LNCAP (cell line): ENCODE data around the gene SULT1C3.

ENCODE experiments used
- TF ChIP-seq, protein P1 (sequence below): fragments of 450-650 bp; IDR thresholded peaks from 2 replicates; pipeline ENCODE4 v1.5.1; 2017; ENCODE audit warnings: mild to moderate bottlenecking

SULT1C3 gene

DNA sequence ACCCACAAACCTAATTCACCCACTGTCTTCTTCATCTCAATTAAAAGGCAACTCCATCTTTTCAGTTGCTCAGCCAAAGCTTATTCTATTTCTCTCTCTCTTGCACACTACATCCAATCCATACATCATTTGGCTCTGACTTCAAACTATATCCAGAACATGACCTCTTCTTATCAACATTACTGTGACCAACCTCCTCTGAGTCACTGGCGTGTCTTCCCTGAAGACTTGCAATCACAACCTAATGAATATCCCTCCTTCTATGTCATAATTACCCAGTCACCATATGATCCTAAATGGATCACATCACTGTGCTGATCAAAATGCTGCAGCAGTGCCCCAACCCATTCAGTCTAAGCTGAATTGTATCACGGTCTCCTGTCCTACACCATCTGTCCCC, 22.6 kb upstream of the SULT1C3 start:
- TF ChIP-seq, protein P1, sequence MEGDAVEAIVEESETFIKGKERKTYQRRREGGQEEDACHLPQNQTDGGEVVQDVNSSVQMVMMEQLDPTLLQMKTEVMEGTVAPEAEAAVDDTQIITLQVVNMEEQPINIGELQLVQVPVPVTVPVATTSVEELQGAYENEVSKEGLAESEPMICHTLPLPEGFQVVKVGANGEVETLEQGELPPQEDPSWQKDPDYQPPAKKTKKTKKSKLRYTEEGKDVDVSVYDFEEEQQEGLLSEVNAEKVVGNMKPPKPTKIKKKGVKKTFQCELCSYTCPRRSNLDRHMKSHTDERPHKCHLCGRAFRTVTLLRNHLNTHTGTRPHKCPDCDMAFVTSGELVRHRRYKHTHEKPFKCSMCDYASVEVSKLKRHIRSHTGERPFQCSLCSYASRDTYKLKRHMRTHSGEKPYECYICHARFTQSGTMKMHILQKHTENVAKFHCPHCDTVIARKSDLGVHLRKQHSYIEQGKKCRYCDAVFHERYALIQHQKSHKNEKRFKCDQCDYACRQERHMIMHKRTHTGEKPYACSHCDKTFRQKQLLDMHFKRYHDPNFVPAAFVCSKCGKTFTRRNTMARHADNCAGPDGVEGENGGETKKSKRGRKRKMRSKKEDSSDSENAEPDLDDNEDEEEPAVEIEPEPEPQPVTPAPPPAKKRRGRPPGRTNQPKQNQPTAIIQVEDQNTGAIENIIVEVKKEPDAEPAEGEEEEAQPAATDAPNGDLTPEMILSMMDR, result no peak

DNA sequence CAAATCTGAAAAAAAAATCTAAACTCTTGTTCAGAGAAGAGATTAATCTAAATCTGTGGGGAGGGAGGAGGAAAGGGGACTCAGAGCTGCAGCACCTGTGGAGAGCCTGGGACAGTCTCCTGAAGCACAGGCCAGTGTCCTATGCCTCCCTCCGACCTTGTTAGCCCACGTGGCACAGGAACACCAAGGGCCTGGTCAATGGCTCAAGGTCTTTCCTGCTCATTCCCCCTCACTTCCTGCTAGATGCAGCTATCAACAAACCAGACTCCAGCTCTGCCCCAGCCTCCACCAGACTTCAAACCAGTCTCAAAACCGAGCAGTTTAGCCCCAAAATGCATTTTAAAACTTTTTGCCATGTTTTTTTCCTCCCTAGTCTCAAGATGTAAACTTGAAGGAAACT, 20.1 kb upstream of the SULT1C3 start:
- TF ChIP-seq, protein P1, result no peak

DNA sequence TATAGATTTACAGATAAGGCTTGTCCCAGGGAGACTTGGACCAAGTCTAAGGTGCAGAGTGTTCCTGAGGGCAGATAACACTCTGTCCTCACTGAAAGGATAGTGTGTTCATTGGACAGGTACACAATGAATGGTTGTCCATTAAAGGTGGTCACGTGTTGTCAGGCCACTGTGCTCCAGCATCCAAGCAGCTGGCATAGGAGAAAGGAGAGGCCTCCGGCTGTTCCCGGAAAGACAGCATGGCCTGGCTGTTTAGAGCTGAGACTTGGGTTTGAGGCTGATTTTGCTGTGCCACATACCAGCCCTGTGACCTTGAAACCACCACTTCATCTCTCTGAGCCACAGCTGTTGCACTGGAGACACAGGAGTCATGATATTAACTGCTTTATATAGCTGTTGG, 19.6 kb upstream of the SULT1C3 start:
- TF ChIP-seq, protein P1, result no peak

DNA sequence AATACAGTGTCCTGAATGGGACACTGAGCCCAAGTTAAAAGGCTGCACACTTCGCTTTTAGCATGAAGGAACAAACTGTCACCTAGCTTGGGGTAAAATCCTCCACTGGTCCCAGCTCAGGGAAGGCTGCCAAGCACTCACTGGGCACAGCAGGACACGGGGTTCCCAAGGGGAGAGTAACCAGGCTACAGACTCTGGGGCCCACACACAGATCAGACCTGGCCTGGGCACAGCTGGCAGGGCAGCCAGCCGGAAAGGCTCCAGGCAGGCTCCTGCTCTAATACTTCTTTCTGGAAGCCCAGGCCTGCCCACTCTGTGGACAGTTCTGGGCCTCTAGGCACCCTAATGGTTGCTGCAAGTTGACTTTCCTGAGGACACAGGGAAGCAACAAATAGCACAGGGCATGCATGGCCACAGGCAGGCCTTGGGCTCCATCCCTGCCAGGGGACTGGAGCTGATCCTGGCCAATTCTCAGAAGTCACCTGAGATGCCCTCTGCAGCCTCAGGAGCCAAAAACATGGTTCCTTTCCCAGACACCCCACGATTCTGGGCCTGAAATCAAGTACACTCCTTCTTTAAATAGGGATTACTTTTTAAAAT, 18.7 kb upstream of the SULT1C3 start:
- TF ChIP-seq, protein P1, result no peak

DNA sequence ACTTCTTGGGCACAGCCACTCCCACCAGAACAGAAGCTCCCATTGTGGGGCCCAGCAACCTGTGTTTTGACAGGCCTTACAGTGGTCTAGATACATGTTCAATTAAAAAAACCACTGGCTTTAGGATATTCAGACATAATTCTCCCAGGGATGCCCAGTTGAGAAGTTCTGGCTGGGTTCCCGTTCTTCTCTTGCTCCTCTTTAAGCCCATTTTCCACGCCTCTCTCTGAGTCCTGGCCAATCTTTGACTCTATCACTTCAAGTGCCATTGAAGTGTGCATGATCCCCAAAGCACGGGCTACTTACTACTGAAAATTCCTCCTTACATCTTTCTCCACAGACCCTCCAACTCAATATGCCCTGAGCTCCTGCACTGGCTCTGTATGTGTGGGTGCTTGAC, 17.5 kb upstream of the SULT1C3 start:
- TF ChIP-seq, protein P1, result no peak

DNA sequence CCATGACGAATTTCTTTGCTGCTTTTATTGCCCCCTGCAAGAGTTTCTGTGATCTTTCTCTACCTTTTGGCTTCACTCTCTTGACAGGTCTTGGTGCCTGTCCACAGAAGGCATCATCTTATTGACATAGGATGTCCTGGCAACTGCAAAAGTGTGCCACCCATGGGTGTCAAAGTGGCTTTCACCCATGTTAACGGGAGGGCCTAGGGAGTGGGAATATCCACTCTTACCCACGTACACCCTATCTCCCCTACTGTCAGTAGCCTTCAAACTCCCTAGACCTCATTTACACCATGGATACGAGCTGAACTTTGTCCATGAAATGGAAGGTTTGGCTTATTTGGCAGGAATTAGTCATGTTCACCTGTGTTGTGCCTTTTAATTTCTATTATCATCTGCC, 16.2 kb upstream of the SULT1C3 start:
- TF ChIP-seq, protein P1, result no peak

DNA sequence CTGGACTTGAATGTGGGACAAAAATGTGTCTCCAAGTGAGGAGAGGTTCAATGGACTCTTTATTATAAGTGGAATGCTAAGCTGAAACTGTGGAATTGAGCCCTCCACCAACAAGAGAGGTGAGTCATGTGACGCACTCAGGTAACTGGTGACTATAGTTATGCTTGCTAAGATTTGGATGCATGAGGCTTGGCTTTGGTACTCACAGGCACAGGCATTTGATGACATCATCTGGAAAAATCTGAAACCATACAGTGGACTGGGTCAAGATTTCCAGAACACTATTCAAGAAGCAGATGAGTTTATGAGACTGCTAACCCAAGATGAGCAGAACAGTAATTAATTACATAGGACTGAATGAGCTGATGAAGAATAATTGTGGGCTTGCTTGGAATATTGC, 15.7 kb upstream of the SULT1C3 start:
- TF ChIP-seq, protein P1, result no peak

DNA sequence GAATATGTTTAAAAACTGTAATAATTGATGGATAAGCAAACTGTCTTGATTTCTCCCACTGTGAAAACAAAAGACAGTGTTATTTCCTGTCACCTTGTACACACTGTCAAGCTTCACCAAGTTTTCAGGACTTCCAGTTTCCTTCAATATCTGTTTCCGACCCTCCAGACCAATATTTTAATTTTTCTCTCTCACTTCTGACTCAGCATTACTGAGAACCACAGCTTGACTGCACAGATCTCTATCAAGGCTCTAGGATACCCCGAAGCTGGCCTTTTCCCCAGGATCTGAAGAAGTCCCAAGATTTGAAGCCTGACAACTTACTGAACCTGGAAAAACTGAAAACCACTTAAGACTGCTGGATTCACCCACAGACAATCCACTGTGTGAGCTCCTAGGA, 13.2 kb upstream of the SULT1C3 start:
- TF ChIP-seq, protein P1, result no peak
